Measurements from ENCODE around the gene BCAT1.
"Not testable (repeated sequence)": the region's sequence is repeated elsewhere in the genome, so short reads cannot be mapped to it uniquely, and the experiment has no call there.

BCAT1 gene

DNA sequence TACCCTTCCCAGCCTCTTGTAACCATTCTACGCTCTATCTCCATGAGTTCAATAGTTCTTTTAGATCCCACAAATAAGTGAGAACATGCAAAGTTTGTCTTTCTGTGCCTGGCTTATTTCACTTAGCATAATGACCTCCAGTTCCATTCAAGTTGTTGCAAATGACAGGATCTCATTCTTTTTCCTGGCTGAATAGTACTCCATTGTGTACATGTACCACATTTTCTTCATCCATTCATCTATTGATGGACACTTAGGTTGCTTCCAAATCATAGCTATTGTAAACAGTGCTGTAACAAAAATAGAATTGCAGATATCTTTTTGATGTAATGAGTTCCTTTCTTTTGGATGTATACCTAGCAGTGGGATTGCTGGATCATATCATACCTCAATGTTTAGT, 139.6 kb downstream of the BCAT1 start:
- not testable (repeated sequence) for H3K36me3 ChIP-seq (ENCODE audit: control insufficient read depth in 2 of 2, insufficient read depth in 2 of 2, low read length in 2 of 2); H3K9ac ChIP-seq (ENCODE audit: low read length in 2 of 2); H3K27me3 ChIP-seq (ENCODE audit: control insufficient read depth in 1 of 2, insufficient read depth in 2 of 2, low read length in 2 of 2); H3K4me3 ChIP-seq (ENCODE audit: low read length in 2 of 2); H3K27ac ChIP-seq (ENCODE audit: low read length); H3K9me3 ChIP-seq (ENCODE audit: control insufficient read depth in 2 of 2, low read length in 2 of 2); H3K4me1 ChIP-seq (ENCODE audit: control insufficient read depth, insufficient read depth, low read length)

DNA sequence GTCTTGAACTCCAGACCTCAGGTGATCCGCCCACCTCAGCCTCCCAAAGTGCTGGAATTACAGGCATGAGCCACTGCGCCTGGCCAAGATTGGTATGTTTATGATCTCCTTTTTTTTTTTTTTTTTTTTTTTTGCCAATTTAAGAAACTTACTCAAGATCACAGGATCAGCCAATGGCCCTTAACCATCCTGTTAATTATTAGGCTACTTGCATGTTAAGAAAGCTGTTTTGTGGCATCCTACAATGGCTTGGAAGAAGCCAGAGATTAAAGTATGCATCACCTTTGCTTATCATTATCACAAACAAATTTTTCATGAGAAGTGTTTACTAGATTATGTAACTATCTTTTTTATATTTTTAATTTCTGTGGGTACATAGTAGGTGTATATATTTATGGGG, 140.2 kb downstream of the BCAT1 start:
- Histone ChIP-seq H3K4me3 (ENCODE audit: low read length in 2 of 2) (no peak overlapping the region), H3K4me1 (ENCODE audit: control insufficient read depth, insufficient read depth, low read length) (no peaks in the 10 kb centered on the region), H3K36me3 (ENCODE audit: control insufficient read depth in 2 of 2, insufficient read depth in 2 of 2, low read length in 2 of 2) (no peaks in the 10 kb centered on the region), H3K9me3 (ENCODE audit: control insufficient read depth in 2 of 2, low read length in 2 of 2) (no peaks in the 10 kb centered on the region), H3K9ac (ENCODE audit: low read length in 2 of 2) (no peak overlapping the region), H3K27me3 (ENCODE audit: control insufficient read depth in 1 of 2, insufficient read depth in 2 of 2, low read length in 2 of 2) (no peaks in the 10 kb centered on the region), H3K27ac (ENCODE audit: low read length) (no peak overlapping the region)

DNA sequence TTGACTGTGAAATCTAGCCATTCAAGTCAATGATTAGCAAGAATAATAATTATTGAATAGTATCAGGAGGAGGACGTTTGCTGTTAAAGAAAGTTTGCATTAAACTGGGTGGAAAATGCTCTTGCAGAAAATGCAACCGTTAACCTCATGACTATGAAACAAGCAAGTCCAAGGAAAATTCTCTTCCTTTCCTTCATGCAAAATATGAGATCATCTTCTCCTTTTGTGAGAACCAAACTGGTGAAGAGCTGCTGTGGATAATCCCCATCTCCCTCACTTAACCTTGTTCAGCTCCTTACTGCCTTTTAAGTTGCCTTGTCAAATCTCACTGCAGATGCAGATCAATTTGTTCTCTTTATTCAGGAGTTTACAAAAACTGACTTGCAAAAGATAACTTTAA, 142.5 kb downstream of the BCAT1 start:
- Histone ChIP-seq H3K9ac (ENCODE audit: low read length in 2 of 2) (no peak overlapping the region), H3K4me1 (ENCODE audit: control insufficient read depth, insufficient read depth, low read length) (no peaks in the 10 kb centered on the region), H3K27ac (ENCODE audit: low read length) (no peak overlapping the region), H3K4me3 (ENCODE audit: low read length in 2 of 2) (no peak overlapping the region), H3K9me3 (ENCODE audit: control insufficient read depth in 2 of 2, low read length in 2 of 2) (no peaks in the 10 kb centered on the region), H3K36me3 (ENCODE audit: control insufficient read depth in 2 of 2, insufficient read depth in 2 of 2, low read length in 2 of 2) (no peaks in the 10 kb centered on the region), H3K27me3 (ENCODE audit: control insufficient read depth in 1 of 2, insufficient read depth in 2 of 2, low read length in 2 of 2) (no peaks in the 10 kb centered on the region)

DNA sequence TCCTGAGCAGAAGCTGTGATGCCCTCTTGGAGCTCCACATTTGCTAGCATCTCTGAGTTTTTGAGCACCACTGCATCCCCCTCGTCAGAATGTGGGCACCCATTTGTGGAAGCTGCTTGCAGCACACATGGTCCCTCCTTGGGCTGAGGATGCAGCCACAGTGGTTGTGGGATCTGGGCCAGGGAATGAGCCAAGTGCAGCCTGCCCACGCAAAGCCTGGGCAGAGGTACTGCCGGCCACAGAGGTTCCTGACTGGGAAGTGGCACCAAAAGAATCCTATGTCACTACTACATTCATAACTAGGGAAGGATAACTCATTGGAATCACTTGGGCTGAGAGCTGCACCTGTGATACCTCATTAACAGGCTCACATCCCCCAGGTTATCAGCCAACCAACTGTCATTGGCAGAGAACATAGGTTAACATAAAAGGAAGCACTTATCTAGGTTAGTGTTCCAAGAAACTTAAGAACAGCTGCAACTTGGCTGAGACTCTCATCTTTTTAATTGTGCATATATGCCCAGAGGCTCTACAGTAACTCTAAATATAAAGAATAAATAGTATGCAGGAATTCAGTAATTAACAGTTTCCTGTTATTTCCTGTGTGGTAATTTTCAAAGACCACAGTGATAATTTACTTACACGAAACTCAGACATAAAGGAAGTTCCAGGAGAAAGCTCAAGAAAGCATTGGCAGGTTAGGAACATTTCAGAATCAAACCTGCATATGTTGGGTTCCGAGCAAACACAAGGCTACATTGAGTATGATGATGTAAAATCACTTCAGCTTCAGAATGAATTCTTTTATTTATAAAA, 145.3 kb downstream of the BCAT1 start:
- Histone ChIP-seq H3K9me3 (ENCODE audit: control insufficient read depth in 2 of 2, low read length in 2 of 2) (no peaks in the 10 kb centered on the region), H3K36me3 (ENCODE audit: control insufficient read depth in 2 of 2, insufficient read depth in 2 of 2, low read length in 2 of 2) (no peaks in the 10 kb centered on the region), H3K4me3 (ENCODE audit: low read length in 2 of 2) (no peak overlapping the region), H3K9ac (ENCODE audit: low read length in 2 of 2) (no peak overlapping the region), H3K4me1 (ENCODE audit: control insufficient read depth, insufficient read depth, low read length) (no peaks in the 10 kb centered on the region), H3K27me3 (ENCODE audit: control insufficient read depth in 1 of 2, insufficient read depth in 2 of 2, low read length in 2 of 2) (no peaks in the 10 kb centered on the region), H3K27ac (ENCODE audit: low read length) (no peak overlapping the region)

DNA sequence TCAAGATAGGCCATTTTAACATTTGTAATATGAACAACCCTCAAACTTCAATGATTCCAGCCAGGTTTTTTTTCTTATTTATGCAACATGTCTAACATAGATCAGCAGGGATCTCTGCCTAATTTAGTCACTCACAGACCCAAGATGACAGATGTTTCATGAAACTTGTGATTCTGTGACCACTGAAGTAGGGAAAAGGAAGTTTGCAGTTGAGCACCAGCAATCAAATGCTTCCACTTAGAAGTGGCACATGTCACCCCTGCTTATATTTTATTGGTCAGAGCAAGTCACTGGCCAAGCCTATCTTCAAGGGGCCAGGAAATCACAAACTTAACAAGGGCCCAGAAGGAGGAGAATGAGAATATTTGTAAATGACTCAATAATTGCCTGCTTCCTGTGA, 150.6 kb downstream of the BCAT1 start:
- H3K4me1 ChIP-seq (ENCODE audit: control insufficient read depth, insufficient read depth, low read length), result no peaks in the 10 kb centered on the region
- H3K9ac ChIP-seq (ENCODE audit: low read length in 2 of 2), result no peak overlapping the region
- H3K4me3 ChIP-seq (ENCODE audit: low read length in 2 of 2), result no peak overlapping the region
- no peak overlapping the region for H3K27ac ChIP-seq (ENCODE audit: low read length)
- no peaks in the 10 kb centered on the region for H3K36me3 ChIP-seq (ENCODE audit: control insufficient read depth in 2 of 2, insufficient read depth in 2 of 2, low read length in 2 of 2)
- no peaks in the 10 kb centered on the region for H3K9me3 ChIP-seq (ENCODE audit: control insufficient read depth in 2 of 2, low read length in 2 of 2)
- H3K27me3 ChIP-seq (ENCODE audit: control insufficient read depth in 1 of 2, insufficient read depth in 2 of 2, low read length in 2 of 2), result no peaks in the 10 kb centered on the region

DNA sequence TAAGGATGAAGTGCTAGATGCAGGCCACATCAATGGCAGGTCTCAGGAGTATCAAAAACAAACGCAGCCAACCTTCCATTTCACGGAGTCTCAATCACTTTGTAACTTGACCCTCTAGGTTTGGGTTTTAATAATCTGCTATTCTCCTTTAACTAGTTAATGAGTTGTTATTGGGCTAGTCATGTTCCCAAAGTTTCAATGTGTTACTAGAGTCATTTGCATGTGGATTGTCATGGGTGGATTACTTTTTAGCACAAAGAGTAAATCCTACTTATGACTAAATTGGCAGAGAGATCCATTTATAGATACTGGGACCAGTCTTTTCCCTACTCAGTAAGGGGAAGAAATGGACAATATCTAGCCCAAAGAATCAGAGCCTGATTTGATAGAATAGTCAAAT, 151.0 kb downstream of the BCAT1 start:
- no peak overlapping the region for H3K27ac ChIP-seq (ENCODE audit: low read length)
- no peaks in the 10 kb centered on the region for H3K9me3 ChIP-seq (ENCODE audit: control insufficient read depth in 2 of 2, low read length in 2 of 2)
- no peaks in the 10 kb centered on the region for H3K27me3 ChIP-seq (ENCODE audit: control insufficient read depth in 1 of 2, insufficient read depth in 2 of 2, low read length in 2 of 2)
- no peak overlapping the region for H3K9ac ChIP-seq (ENCODE audit: low read length in 2 of 2)
- H3K36me3 ChIP-seq (ENCODE audit: control insufficient read depth in 2 of 2, insufficient read depth in 2 of 2, low read length in 2 of 2), result no peaks in the 10 kb centered on the region
- no peak overlapping the region for H3K4me3 ChIP-seq (ENCODE audit: low read length in 2 of 2)
- H3K4me1 ChIP-seq (ENCODE audit: control insufficient read depth, insufficient read depth, low read length), result no peaks in the 10 kb centered on the region

DNA sequence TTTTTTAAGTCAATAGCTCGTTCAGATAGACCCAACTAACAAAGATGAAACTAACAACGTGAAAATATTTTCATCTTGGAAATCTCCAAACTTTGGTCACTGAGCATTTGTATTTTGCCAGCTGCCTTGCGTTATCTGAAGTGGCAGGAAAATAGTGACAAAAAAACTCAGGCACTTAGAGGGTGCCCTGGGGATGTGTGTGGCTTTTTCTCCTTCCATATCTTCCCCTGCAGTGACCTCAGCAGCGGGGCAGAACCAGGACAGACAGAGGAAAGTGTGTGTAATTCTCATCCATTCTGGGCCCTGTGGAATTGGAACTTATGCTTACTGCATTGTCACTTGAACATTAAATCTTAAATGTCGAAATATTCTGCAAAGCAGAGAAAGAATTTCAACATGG, 152.0 kb downstream of the BCAT1 start:
- Histone ChIP-seq H3K4me1 (ENCODE audit: control insufficient read depth, insufficient read depth, low read length) (no peaks in the 10 kb centered on the region), H3K36me3 (ENCODE audit: control insufficient read depth in 2 of 2, insufficient read depth in 2 of 2, low read length in 2 of 2) (no peaks in the 10 kb centered on the region), H3K9me3 (ENCODE audit: control insufficient read depth in 2 of 2, low read length in 2 of 2) (no peaks in the 10 kb centered on the region), H3K27me3 (ENCODE audit: control insufficient read depth in 1 of 2, insufficient read depth in 2 of 2, low read length in 2 of 2) (no peaks in the 10 kb centered on the region), H3K27ac (ENCODE audit: low read length) (no peak overlapping the region), H3K9ac (ENCODE audit: low read length in 2 of 2) (no peak overlapping the region), H3K4me3 (ENCODE audit: low read length in 2 of 2) (no peak overlapping the region)

DNA sequence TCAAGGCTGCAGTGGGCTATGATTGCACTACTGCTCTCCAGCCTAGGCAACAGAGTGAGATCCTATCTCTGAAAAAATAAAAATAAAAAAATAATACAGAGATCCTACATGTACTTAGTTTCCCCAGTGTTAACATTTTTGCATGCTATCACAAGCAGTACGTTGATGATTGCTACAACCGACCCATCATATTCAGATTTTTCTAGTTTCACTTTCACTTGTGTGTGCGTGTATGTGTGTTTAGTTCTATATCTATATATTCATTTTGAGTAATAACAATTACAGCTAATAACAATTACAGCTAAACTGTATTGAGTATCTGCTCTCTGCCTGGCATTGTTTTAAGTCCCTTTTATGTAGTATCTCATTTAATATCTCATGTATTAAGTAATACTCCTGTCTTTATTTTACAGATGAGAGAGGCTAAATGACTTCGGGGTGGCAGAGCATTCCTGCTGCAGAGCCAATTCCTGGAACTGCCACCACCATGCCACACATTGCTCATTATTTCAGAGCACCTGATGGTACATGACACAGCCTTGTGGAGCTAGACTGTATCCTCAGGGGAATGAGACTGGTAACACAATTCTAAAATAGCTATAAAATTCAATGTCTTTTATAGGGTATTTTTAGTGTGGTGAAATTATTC, 153.1 kb downstream of the BCAT1 start:
- H3K36me3 ChIP-seq (ENCODE audit: control insufficient read depth in 2 of 2, insufficient read depth in 2 of 2, low read length in 2 of 2), result no peaks in the 10 kb centered on the region
- H3K4me1 ChIP-seq (ENCODE audit: control insufficient read depth, insufficient read depth, low read length), result no peaks in the 10 kb centered on the region
- no peaks in the 10 kb centered on the region for H3K27me3 ChIP-seq (ENCODE audit: control insufficient read depth in 1 of 2, insufficient read depth in 2 of 2, low read length in 2 of 2)
- no peak overlapping the region for H3K27ac ChIP-seq (ENCODE audit: low read length)
- no peaks in the 10 kb centered on the region for H3K9me3 ChIP-seq (ENCODE audit: control insufficient read depth in 2 of 2, low read length in 2 of 2)
- no peak overlapping the region for H3K4me3 ChIP-seq (ENCODE audit: low read length in 2 of 2)
- no peak overlapping the region for H3K9ac ChIP-seq (ENCODE audit: low read length in 2 of 2)

DNA sequence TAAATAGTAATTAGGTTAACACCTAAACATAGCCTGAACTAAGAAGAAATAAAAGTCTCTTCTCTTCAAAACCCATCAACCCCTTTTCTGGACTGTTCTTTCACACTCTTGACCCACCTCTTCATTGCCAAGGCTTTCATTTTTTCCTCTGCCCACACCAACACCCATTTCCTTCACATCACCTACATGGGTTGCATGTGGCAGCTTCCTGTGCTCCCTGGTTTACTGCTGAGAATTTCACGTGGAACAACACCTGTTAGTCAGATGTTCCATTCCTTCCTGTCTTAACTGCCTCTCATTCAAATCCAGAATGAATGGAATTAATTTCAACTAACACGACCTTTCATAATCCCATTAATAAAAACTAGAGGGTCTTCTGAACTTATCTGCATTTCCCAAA, 157.3 kb downstream of the BCAT1 start:
- H3K27ac ChIP-seq (ENCODE audit: low read length), result no peak overlapping the region
- no peaks in the 10 kb centered on the region for H3K9me3 ChIP-seq (ENCODE audit: control insufficient read depth in 2 of 2, low read length in 2 of 2)
- no peak overlapping the region for H3K4me3 ChIP-seq (ENCODE audit: low read length in 2 of 2)
- H3K4me1 ChIP-seq (ENCODE audit: control insufficient read depth, insufficient read depth, low read length), result no peaks in the 10 kb centered on the region
- no peaks in the 10 kb centered on the region for H3K36me3 ChIP-seq (ENCODE audit: control insufficient read depth in 2 of 2, insufficient read depth in 2 of 2, low read length in 2 of 2)
- H3K27me3 ChIP-seq (ENCODE audit: control insufficient read depth in 1 of 2, insufficient read depth in 2 of 2, low read length in 2 of 2), result no peaks in the 10 kb centered on the region
- no peak overlapping the region for H3K9ac ChIP-seq (ENCODE audit: low read length in 2 of 2)

DNA sequence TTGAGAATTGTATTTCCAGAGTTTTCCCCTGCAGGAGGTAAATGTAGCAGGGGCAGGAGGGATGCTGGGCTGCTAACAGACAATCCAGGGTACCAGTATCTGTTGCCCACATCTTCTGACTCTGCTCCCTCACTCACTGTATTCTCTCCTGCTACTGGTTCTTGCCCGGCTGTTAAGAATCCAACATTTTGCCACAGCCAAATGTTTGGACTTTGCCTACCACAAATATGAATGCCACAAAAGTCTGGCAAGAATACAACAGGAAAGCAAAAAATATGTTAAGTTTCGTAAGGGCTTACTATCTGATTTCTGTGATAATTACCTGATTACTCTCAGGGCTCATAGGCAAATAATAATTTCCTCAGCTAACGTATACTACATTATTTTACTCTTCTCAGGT, 160.0 kb downstream of the BCAT1 start:
- no peak overlapping the region for H3K27ac ChIP-seq (ENCODE audit: low read length)
- H3K4me1 ChIP-seq (ENCODE audit: control insufficient read depth, insufficient read depth, low read length), result no peaks in the 10 kb centered on the region
- H3K9ac ChIP-seq (ENCODE audit: low read length in 2 of 2), result no peak overlapping the region
- H3K4me3 ChIP-seq (ENCODE audit: low read length in 2 of 2), result no peak overlapping the region
- no peaks in the 10 kb centered on the region for H3K36me3 ChIP-seq (ENCODE audit: control insufficient read depth in 2 of 2, insufficient read depth in 2 of 2, low read length in 2 of 2)
- H3K9me3 ChIP-seq (ENCODE audit: control insufficient read depth in 2 of 2, low read length in 2 of 2), result no peaks in the 10 kb centered on the region
- H3K27me3 ChIP-seq (ENCODE audit: control insufficient read depth in 1 of 2, insufficient read depth in 2 of 2, low read length in 2 of 2), result no peaks in the 10 kb centered on the region

DNA sequence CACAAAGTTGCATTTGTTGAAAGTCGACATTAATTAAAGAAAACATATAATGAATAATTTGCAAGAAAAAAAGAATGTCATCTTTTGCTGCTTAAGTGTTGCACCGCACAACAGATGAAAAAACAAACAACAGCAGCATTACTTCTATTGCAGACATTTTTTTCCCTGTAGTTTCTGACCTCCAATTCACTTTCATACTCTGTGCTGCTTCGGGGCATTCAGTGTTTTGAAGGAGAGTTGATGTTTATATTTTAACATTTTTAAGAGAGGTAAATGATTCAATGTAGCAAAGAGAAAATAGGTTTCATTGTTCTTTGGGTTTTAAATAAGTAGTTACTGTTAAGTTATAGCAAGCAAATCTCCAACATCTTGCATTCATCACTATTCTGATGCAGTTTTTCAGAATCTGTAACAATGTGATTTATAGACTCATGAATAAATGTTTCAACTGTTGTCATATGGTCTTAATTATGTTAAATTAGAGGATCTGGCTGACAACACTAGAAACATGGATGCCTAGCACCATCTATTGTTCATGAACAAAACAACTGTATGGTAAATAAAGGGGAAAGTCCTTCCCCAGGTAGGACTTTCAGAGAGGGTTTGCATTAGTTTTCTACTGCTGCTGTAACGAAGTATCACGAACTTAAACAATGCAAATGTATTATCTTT, 168.1 kb downstream of the BCAT1 start:
- Histone ChIP-seq H3K4me3 (ENCODE audit: low read length in 2 of 2) (no peak overlapping the region), H3K27ac (ENCODE audit: low read length) (no peak overlapping the region), H3K27me3 (ENCODE audit: control insufficient read depth in 1 of 2, insufficient read depth in 2 of 2, low read length in 2 of 2) (no peaks in the 10 kb centered on the region), H3K4me1 (ENCODE audit: control insufficient read depth, insufficient read depth, low read length) (no peaks in the 10 kb centered on the region), H3K9me3 (ENCODE audit: control insufficient read depth in 2 of 2, low read length in 2 of 2) (no peaks in the 10 kb centered on the region), H3K36me3 (ENCODE audit: control insufficient read depth in 2 of 2, insufficient read depth in 2 of 2, low read length in 2 of 2) (no peaks in the 10 kb centered on the region), H3K9ac (ENCODE audit: low read length in 2 of 2) (no peak overlapping the region)

Data from stomach smooth muscle (tissue), 2 donors.